Osteocyte (in vitro differentiated cells): ENCODE results near the gene ZNF860. TPM values are rescaled to one million over a fixed set of nuclear protein-coding genes. Genes with fewer than 3 reads are reported as not detected.

Experiments
- DNase-seq: peaks from one replicate; pipeline ENCODE4 v3.0.0; 2021; ENCODE audit warnings: mixed read lengths; ENCODE audit not compliant: unreplicated experiment; ENCODE audit errors: extremely low spot score
- H3K27ac Mint-ChIP-seq: one replicate; pipeline ENCODE4 v1.8.0; 2021; ENCODE audit warnings: mild to moderate bottlenecking, mixed read lengths; ENCODE audit not compliant: unreplicated experiment
- H3K27me3 Mint-ChIP-seq: one replicate; pipeline ENCODE4 v1.8.0; 2021; ENCODE audit warnings: mixed read lengths; ENCODE audit not compliant: unreplicated experiment
- H3K36me3 Mint-ChIP-seq: one replicate; pipeline ENCODE4 v1.8.0; 2021; ENCODE audit warnings: mixed read lengths; ENCODE audit not compliant: unreplicated experiment
- H3K4me1 Mint-ChIP-seq: one replicate; pipeline ENCODE4 v1.8.0; 2021; ENCODE audit warnings: mixed read lengths; ENCODE audit not compliant: unreplicated experiment
- H3K4me3 Mint-ChIP-seq: one replicate; pipeline ENCODE4 v1.8.0; 2021; ENCODE audit warnings: mild to moderate bottlenecking, moderate library complexity, mixed read lengths; ENCODE audit not compliant: unreplicated experiment
- H3K9me3 Mint-ChIP-seq: one replicate; pipeline ENCODE4 v1.8.0; 2021; ENCODE audit warnings: mixed read lengths; ENCODE audit not compliant: unreplicated experiment
- CTCF ChIP-seq: fragments of 200-600 bp; sonication (generic); IDR thresholded peaks from 2 replicates; pipeline ENCODE4 v1.5.0; 2021; ENCODE audit warnings: antibody characterized with exemption, mild to moderate bottlenecking, moderate library complexity
- total RNA-seq: library from RNA; stranded (reverse); gene quantifications from 2 replicates; pipeline ENCODE4 v1.2.1, GENCODE V29; 2021

Gene ZNF860
- total RNA-seq, 1 donor from 2014 or later, result 1.3 TPM

DNA sequence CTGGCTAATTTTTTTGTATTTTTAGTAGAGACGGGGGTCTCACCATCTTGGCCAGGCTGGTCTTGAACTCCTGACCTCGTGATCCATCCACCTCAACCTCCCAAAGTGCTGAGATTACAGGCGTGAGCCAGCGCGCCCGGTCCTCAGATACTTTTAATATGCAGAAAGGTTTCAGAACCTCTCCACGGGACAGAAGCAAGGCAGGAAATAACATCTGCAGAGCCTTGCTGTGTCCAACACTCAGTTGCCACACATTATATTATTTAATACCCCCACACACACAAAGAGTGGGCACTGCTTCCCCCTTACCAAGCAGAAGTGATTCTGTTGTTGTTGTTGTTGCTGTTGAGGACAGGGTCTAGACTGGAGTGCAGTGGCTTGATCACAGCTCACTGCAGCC lies 28.5 kb upstream of the ZNF860 start:
- Mint-ChIP-seq H3K4me3 (no peak overlapping the region), H3K27me3 (no peaks in the 10 kb centered on the region), H3K36me3 (peaks cover 7% of the 10 kb centered on the region), H3K9me3 (peaks cover 26% of the 10 kb centered on the region), H3K4me1 (peaks cover 11% of the 10 kb centered on the region), H3K27ac (no peak overlapping the region)
- TF ChIP-seq CTCF, result no peak
- no peak for DNase-seq

GRCh38 chr3:31953636-31954035 lies 27.9 kb upstream of the ZNF860 start:
- no peak overlapping the region for H3K27ac Mint-ChIP-seq
- peaks cover 7% of the 10 kb centered on the region for H3K36me3 Mint-ChIP-seq
- DNase-seq, result no peak
- no peak overlapping the region for H3K4me3 Mint-ChIP-seq
- peaks cover 26% of the 10 kb centered on the region for H3K9me3 Mint-ChIP-seq
- no peaks in the 10 kb centered on the region for H3K27me3 Mint-ChIP-seq
- no peak for TF ChIP-seq CTCF
- peaks cover 17% of the 10 kb centered on the region for H3K4me1 Mint-ChIP-seq

- DNase-seq, result no peak
- Mint-ChIP-seq H3K4me1 (peaks cover 36% of the 10 kb centered on the region), H3K27me3 (no peaks in the 10 kb centered on the region), H3K27ac (no peak overlapping the region), H3K36me3 (peaks cover 7% of the 10 kb centered on the region), H3K9me3 (peaks cover 17% of the 10 kb centered on the region), H3K4me3 (no peak overlapping the region)
- TF ChIP-seq CTCF, result no peak
Measured at GRCh38 chr3:31955581-31955980, 26.0 kb upstream of the ZNF860 start.

- Mint-ChIP-seq H3K36me3 (peaks cover 4% of the 10 kb centered on the region), H3K27ac (peak overlapping the region; percentile 96), H3K4me1 (peaks cover 46% of the 10 kb centered on the region), H3K4me3 (no peak overlapping the region), H3K9me3 (peaks cover 13% of the 10 kb centered on the region), H3K27me3 (no peaks in the 10 kb centered on the region)
- TF ChIP-seq CTCF, result no peak
- no peak for DNase-seq
Measured at GRCh38 chr3:31957106-31957505, 24.4 kb upstream of the ZNF860 start.

DNA sequence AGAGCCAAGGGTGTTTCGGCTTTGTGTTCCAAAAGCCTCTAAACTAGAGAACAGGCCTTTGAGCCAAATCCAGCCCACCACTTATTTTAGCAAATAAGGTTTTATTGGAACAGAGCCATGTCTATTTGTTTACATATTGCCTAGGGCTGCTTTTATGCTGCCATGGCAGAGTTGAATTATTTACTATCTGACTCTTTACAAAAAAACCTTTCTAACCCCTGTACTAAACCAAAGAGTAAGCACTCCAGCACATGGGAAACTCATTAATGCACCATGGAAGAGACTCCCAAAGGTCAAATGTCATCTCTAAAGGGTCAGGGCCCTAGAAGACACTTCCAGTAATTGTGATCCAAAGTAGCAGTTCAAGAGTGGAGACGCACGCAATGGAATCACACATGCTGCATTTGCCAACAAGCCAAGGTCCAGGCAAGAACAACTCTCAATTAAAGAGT lies 22.8 kb upstream of the ZNF860 start:
- no peak for DNase-seq
- peaks cover 50% of the 10 kb centered on the region for H3K4me1 Mint-ChIP-seq
- no peak overlapping the region for H3K4me3 Mint-ChIP-seq
- peaks cover 13% of the 10 kb centered on the region for H3K9me3 Mint-ChIP-seq
- H3K36me3 Mint-ChIP-seq, result peaks cover 4% of the 10 kb centered on the region
- no peak for TF ChIP-seq CTCF
- peak overlapping the region; percentile 96 for H3K27ac Mint-ChIP-seq
- no peaks in the 10 kb centered on the region for H3K27me3 Mint-ChIP-seq
